Globus pallidus (tissue), 1 donor: ENCODE measurements around the gene RDH8.
"Not testable (repeated sequence)": the region's sequence is repeated elsewhere in the genome, so short reads cannot be mapped to it uniquely, and the experiment has no call there.

Experiments
- DNase-seq: peaks from one replicate; pipeline ENCODE4 v3.0.0-alpha.2; 2015; ENCODE audit warnings: low spot score

RDH8 gene

DNA sequence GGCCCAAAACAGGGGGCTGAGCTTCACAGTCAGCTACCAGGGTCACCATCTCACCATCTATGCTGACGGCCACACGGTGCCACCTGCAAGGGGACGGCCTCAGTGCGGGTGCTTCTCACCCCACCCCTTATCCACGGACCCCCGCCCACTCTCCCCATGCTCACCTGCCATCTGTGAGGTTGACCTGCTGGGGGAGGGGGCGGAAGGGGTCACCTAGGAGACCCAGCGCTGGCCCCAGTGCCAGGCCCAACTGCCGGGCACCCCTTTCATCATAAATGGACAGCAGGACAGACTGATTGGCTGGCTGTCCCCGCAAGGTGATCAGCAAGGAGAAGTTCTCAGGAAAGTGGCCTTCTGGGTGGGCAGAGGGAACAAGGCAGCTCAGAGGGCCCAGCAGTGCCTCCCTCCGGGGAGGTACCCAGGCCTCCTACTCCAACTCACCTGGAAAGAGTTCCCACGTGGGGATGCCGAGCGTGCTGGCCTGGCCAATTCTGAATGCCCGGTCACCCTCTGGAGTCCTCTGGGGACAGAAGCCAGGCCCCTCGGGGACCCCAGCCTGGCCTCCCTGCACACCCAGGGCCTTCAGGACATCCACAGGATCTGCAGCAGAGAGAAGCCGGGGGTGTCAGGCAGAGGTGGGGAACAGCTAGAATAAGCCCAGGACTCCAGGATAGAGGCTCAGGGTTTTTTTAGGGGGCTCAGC is 7.5 kb upstream of the RDH8 start:
- DNase-seq = no peak

DNA sequence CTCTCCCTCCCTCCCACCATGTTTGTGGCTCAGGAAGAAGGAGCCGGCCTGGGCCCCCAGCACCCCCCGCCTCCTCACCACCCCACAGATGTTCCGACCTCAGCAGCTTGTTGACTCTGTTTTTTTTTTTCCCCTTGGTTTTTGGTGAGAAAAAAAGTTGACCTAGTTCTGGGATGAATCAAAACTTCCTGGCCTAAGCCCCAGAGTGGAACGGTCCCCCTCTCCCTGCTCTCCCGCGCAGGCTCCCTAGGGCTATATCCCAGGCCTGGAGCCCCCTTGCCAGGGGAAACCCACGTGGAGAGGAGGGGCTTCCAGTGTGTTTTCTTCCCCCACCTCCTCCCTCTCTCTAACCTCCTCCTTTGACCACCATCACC is 7.0 kb upstream of the RDH8 start:
- peak; percentile 21 for DNase-seq

DNA sequence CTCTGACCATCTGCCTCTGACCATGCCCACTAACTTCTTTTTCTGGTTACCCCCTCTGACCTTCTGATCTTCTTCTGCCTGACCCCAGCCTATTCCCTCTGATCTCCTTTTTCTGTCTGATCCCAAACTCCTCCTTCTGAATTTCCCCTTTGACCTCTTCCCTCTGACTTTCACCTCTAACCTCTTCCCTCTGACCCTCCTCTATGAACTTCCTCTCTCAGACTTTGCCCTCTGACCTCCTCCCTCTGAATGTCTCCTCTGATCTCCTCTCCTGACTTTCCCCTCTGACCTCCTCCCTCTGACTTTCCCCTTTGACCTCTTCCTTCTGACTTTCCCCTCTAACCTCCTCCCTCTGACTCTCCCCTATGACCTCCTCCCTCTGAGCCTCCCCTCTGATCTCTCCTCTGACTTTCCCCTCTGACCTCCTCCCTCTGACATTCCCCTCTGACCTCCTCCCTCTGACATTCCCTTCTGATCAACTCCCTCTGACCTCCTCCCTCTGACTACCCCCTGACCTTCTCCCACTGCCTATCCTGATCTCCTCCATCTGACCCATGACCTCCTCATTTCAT is 6.4 kb upstream of the RDH8 start:
- DNase-seq = no peak

DNA sequence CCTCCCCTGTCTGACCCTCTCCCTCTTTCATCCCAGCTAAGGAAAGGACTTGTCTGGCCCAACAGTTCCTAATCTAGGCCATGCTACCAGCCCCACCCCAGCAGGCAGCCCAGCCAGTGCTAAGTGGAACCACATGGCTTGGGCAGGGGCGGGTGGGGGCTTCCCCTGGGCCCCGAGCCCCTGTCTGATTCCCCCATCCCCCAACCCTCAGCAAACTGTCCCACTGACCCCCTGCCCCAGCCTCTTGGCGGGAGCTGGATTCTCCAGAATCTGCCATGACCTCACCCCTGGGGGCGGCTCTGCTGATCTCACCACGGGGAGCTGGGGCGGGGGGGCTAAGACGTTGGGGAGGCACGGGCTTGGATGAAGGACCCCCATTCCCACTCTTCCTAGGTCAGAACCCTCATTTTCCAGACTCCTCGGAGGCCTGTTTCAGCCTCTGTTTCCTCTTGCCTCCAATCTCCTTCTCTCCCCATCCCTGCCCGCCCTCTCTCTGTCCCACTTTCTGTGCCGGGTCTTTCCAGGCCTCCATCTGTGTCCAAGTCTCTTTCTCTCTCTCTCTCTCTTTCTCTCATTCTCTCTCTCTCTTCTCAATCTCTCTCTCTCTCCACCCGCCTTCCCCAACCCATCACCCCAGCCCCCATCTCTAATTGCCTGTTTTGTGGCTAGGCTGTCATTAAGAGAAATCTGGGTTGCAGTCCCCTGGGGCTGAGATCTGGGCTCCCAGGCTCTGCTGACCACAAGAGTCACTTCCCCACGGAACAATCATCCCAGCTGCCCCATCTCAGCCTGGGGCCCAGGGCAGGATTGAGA is 5.7 kb upstream of the RDH8 start:
- DNase-seq = no peak

DNA sequence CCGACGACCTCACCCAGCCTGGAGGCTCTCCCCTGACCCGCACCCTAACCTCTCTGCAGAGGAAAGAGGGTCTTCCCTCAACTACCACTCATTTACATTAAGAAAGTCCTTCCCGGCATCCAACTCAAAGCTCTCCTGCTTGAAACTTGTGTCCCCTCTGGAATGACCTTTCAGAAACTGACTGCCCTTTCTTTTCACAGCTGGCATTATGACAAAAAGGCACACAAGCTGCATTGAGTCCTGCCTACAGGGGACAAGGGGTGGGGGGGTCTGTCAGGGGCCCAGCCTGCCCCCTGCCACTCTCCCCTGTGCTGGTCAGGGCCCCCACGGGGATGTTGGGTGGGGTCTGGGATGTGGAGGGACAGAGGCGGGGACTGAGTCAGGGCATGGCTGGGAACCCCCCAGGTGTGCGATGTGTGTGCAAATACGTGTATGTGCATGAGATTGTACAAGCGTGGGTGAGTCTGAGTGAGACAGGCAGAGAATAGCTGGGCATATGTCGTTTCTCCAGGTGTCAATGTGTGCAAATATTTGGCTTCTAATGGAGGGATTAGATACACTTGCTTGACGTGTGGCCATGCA is 5.0 kb upstream of the RDH8 start:
- DNase-seq = no peak

DNA sequence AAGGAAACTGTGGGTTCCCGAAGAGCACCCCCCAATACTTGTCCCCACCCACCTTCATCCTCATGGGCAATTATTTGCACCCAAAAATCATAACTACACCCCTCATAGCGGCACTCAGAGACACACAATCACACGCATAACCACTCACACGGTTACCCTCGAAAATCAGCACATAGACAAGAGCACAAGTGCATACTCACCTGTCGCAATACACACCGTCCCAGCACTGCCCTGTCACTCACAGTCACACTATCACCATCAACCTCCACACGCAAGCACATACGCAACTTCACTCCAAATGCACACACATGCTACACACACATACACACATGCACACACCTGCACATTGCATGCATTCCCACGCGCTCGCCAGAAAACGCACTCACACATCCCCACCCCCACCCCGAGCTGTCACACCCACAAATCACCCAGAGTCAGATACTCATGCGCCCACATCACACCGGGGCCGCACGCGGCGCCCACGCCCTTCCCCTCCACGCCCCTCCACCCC is 3.5 kb upstream of the RDH8 start:
- DNase-seq = no peak

DNA sequence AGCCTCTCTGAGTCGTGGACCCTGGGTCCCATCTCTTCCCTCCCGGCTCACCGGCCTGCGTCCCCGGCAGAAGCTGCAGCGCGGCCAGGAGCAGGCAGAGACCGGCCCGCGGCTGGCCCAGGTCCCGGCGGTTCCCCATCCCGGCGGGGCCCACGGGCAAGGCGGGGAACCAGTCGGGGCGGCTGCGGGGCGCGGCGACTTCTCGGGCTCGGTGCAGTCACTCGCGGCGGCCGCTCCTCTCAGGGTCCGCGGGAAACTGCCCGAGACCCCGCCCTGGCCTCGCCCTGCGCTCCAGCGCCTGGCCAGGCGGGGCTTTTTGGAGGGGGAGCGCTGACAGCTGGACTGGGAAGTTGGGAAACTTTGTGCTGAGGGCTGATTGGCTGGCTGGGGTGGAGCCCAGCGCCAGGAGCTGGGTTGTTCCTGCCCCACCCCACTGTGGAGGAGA is 3.0 kb upstream of the RDH8 start, which contains the start of gene COL5A3:
Gene COL5A3 (minus strand): TSS at position 258 of the 445 bp plus-strand sequence. CDS start 119 bp downstream, at position 139.
- no peak for DNase-seq

DNA sequence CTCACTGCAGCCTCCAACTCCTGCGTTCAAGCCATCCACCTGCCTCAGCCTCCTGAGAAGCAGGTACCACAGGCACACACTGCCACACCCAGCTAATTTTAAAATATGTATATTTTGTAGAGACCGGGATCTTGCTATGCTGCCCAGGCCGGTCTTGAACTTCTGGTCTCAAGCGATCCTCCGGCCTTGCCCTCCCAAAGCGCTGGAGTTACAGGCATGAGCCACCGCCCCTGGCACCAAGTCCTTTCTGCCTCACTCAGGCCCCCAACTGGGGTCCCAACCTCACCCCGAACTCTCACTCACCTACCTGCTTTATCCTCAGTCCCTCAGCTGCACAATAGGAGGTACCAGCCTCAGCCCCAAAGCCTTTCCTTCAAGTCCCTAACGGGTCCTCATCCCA is 2.3 kb upstream of the RDH8 start:
- no peak for DNase-seq

DNA sequence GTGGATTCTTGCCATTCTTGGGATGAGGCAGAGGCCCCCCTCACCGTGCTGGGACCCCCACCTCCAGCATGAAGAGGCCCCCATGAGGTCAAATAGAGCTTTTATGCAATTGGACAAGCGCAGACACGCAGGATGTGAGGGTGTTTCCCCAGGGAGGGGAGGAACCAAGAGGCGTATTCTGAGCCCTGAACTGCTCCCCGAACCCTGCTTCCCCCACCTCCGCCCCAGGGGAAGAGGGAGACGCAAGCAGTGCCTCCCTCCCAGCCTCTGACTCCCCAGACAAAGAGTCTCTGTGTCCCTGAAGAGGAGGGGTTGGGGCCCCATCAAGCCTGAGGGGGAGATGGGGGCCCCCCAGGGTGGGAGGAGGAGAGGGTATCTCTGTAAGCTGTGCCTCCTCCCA is 1.3 kb upstream of the RDH8 start:
- DNase-seq = no peak

DNA sequence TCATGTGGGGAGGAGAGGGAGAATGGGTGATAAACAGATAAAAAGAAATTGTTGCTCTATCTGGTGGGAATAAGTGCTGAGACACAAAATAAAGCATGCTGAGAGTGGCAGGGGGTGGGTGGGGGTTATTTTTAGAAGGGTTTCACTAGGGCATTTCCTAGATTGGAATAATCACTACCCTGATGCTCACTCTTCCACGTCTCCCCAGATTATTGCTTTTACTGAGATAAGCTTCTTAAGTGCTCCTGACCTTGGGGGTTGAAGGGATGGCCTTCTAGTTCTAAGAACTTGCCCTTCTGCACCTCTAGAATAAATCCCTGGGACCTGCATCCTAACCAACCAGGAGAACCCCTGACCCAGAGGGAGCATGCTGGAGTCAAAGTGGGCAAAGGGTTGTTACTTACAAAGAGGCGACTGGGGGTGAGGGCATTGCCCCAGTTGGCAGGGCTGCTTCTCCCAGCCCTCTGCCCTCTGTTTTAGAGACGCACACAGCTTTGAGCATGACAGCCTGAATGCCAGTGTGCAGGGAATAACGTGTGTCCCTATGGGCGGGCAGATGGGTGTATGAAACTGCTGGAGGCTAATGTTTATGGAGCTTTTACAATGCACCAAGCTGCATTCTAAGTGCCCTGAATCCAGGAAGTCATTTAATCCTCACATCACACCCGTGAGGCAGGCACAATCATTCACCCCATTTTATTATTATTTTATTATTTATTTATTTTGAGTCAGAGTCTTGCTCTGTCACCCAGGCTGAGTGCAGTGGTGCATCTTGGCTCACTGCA is 743 bp downstream of the RDH8 start:
- no peak for DNase-seq

DNA sequence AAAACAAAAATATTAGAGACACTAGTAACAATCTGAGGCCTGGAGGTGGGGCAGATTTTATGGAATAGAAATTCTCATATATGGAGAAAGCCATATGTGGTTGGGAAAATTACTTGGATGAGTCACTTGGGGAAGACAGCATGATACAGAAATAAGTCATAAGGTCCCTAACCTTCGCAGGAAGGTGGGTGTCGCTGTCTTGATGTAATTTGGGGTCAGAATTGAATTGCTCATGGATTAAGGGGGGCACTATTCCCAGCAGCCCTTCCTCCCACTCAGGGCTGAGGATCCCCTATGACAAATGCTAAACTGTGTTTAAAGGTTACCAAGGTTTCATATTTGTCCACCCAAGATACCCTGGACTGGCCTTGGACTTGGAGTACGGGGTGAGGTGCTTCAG is 5.0 kb downstream of the RDH8 start:
- DNase-seq = no peak

DNA sequence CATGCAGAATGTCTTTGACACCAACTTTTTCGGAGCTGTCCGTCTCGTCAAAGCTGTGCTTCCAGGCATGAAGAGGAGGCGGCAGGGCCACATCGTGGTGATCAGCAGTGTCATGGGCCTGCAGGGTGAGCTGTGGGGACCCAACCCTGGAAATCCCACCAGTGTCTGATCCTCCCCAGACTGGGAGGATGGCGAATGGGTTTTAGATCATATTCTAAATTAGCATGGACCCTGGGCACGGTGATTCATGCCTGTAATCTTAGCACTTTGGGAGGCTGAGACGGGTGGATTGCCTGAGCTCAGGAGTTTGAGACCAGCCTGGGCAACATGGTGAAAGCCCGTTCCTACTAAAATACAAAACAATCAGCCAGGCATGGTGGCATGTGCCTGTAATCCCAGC is 5.5 kb downstream of the RDH8 start:
- DNase-seq = no peak

DNA sequence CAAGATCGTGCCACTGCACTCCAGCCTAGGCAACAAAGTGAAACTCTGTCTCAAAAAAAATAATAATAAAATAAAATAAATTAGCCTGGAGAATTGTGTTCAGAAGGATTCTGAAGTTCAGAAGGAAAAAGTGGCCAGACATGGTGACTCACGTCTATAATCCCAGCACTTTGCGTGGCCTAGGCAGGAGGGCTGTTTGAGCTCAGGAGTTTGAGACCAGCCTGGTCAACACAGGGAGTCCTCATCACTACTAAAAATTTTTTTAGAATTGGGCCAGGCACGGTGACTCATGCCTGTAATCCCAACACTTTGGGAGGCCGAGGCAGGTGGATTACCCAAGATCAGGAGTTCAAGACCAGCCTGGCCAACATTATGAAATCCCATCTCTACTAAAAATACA is 6.0 kb downstream of the RDH8 start:
- no peak for DNase-seq

DNA sequence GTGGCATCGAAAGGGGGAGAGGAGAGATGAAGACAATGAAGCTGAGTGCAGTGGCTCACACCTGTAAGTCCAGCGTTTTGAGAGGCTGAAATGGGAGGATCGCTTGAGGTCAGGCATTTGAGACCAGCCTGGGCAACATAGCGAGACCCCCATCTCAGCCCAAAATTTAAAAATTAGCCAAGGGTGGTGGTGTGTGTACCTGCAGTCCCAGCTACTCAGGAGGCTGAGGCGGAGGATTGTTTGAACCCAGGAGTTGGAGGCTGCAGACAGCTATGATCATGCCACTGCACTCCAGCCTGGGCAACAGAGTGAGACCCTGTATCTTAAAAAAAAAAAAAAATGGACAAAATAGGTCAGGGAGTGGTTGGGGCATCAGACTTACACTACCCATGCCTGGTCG is 7.6 kb downstream of the RDH8 start:
- DNase-seq = no peak

DNA sequence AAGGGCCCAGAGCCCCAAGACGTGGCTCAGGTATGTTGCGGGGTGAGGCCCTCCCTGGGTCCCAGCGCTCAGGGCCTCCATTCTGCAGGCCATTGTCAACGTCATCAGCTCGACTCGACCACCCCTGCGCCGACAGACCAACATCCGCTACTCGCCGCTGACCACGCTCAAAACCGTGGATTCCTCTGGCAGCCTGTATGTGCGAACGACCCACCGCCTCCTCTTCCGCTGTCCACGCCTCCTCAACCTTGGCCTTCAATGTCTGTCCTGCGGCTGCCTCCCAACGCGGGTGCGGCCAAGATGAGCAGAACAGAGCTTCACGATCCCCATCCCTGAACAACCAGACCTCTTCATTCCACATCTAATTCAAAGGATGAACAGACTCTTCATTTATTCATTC is 8.2 kb downstream of the RDH8 start:
- DNase-seq = no peak

DNA sequence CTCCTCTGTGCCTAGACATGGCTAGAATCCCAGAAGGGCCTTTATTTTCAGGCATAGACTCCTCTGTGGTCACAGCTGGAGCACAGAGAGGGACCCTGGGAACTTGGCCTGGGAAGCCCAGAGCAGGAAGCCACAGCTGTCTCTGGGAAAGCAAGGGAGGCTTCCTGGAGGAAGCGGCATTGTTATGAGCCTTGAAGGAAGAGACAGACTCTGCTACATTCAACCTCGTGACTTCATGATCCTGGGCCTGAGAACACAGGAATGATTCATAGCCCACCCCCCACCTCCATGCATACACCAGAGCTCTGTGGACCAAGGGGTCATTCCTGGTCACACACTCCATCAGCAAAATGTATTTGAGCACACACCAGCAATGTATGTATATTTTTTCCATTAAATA is 8.6 kb downstream of the RDH8 start:
- DNase-seq = no peak

DNA sequence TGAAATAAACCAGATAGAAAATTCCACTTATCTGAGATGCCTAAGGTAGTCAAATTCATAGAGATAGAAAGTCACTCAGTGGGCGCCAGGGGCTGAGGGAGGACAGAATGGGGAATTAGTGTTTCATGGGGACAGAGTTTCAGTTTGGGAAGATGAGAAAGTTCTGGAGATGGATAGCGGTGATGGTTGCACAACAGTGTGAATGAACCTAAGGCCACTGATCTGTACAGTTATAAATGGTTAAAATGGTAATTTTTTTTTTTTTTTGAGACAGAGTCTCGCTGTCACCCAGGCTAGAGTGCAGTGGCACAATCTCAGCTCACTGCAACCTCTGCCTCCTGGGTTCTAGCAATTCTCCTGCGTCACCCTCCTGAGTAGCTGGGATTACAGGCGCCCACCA is 9.8 kb downstream of the RDH8 start:
- not testable (repeated sequence) for DNase-seq

DNA sequence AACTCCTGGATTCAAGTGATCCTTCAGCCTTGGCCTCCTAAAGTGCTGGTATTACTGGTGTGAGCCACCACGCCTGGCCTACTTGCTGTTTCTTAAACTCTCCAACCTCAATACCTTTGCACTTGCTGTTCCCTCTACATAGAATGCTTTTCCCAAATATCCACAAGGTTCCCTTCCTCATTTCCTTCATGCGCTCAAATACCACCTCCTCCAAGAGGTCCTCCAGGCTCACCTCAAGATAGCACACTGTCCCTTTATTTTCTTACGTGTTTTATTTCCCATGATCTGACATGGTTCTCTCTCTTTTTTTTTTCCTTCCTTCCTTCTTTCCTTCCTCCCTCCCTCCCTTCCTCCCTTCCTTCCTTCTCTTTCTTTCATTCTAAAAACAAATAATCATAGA is 13.5 kb downstream of the RDH8 start:
- no peak for DNase-seq

DNA sequence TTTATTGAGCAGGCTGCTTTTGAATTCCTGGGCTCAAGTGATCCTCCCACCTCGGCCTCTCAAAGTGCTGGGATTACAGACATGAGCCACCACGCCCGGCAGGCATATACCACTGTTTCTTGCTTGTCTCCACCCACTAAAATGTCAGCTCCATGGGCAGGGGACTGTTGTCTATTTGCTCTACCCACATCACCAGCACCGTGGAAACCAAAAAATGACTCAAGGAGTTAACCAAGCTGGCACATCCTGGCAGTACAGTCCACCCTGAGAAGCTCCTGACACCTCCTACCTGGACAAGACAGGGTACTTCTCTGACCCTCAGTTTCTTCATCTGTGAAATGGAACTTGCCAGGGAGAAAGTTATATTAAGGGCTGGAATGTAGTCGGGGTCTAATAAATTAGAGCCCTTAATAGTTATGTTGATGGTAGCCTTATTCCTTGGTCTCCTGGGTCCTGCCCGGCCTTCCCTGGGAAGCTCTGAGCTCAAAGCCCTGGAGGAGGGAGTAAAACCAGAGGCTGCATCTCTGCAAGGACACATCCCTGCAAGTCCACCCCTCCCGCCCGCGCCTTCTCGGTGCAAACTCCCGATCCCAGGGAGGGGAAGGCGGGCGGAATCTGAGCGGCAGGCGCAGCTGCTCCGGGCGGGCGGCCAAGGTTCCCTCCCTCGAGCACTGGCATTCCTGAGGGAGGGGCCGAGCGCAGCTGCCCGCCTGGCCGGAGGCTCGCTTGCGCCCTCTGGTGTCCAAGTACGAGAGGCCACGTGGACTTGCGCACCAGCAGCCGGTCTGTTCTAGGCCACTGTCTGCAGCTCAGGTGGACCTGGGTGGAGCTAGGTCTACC is 14.1 kb downstream of the RDH8 start:
- DNase-seq = peak; percentile 88

DNA sequence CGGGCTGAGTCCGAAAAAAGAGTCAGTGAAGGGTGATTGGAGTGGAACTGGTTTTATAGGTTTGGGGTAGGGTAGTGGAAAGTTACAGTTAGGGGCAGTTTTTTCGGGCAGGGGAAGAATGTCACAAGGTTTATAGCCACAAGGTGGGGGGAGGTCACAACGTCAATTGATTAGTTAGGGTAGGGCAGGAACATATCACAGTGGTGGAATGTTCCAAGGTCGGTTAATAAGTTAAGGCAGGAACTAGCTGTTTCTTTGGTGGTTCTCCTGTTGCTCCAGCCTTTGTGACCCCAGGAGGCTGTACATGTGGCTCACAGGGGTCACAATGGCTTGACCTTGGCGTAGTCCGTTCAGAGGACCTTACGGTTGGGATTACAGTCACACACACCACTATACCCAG is 20.3 kb downstream of the RDH8 start:
- no peak for DNase-seq

DNA sequence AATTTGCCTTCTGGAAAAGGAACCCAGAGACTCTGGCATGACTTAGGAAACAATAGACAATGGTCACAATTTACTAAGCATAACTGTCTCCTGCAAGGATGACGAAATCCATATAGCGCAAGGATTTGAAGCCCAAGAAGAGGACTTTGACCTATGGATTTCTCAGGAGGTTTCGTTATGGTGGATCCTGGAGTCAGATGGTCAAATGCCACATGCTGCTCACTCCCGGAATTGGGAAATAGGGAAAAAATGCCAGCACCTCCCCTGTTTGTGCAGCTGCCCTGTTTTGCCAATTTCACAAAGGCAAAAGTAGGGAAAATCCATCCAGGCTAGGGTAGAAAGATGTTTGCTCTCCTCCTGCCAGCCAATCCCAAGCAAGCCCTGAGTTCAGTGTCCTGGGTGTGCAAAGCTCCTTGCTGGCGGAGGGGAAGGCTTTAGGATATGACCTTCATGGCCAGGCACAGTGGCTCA is 23.4 kb downstream of the RDH8 start:
- DNase-seq = no peak
